Neural cell (in vitro differentiated cells): ENCODE measurements around the gene PLBD2. TPM values are rescaled to one million over a fixed set of nuclear protein-coding genes. Genes with fewer than 3 reads are reported as not detected.

Experiments
- H2AFZ ChIP-seq: fragments of 200-600, 300-800 bp; sonication (generic), shearing (Covaris generic); 2 replicates; pipeline ENCODE4 v1.6.0; 2014; ENCODE audit warnings: low read depth, mild to moderate bottlenecking, antibody characterized with exemption, low read length, moderate library complexity
- H3F3A ChIP-seq: fragments of 200-600 bp; shearing (Covaris generic); 2 replicates; pipeline ENCODE4 v1.6.1; 2016; ENCODE audit warnings: mild to moderate bottlenecking, moderate library complexity, mixed read lengths, antibody characterized with exemption, low read length; ENCODE audit not compliant: insufficient read depth, poor library complexity, severe bottlenecking
- H3K27ac ChIP-seq: fragments of 200-600, 300-800 bp; sonication (generic), shearing (Covaris generic); 2 replicates; pipeline ENCODE4 v1.5.1; 2014; ENCODE audit warnings: mild to moderate bottlenecking, low read length, moderate library complexity
- H3K27me3 ChIP-seq: fragments of 300-800, 200-600 bp; sonication (generic), shearing (Covaris generic); 2 replicates; pipeline ENCODE4 v1.6.0; 2014; ENCODE audit warnings: mild to moderate bottlenecking, low read depth, low read length, moderate library complexity; ENCODE audit not compliant: insufficient read depth
- H3K36me3 ChIP-seq: fragments of 300-800, 200-600 bp; sonication (generic), shearing (Covaris generic); 2 replicates; pipeline ENCODE4 v1.5.1; 2014; ENCODE audit warnings: mild to moderate bottlenecking, antibody characterized with exemption, low read length, moderate library complexity; ENCODE audit not compliant: insufficient read depth
- H3K4me2 ChIP-seq: fragments of 300-800, 200-600 bp; sonication (generic), shearing (Covaris generic); 2 replicates; pipeline ENCODE4 v1.6.0; 2014; ENCODE audit warnings: mild to moderate bottlenecking, low read length
- H3K4me3 ChIP-seq: fragments of 300-800, 200-600 bp; sonication (generic), shearing (Covaris generic); 2 replicates; pipeline ENCODE4 v1.5.1; 2014; ENCODE audit warnings: mild to moderate bottlenecking, low read length, moderate library complexity
- H3K79me2 ChIP-seq: fragments of 200-600 bp; shearing (Covaris generic); replicated peaks from 2 replicates; pipeline ENCODE4 v1.6.0; 2014; ENCODE audit warnings: mild to moderate bottlenecking, low read length, moderate library complexity; ENCODE audit not compliant: insufficient read depth
- H3K9ac ChIP-seq: fragments of 300-800, 200-600 bp; sonication (generic), shearing (Covaris generic); 2 replicates; pipeline ENCODE4 v1.6.1; 2016; ENCODE audit warnings: mild to moderate bottlenecking, low read length, mixed read lengths
- H3K9me2 ChIP-seq: fragments of 200-600 bp; shearing (Covaris generic); 2 replicates; pipeline ENCODE4 v1.6.1; 2016; ENCODE audit warnings: mild to moderate bottlenecking, low read length, mixed read lengths; ENCODE audit not compliant: insufficient read depth
- H3K9me3 ChIP-seq: fragments of 200-600, 300-800 bp; sonication (generic), shearing (Covaris generic); 2 replicates; pipeline ENCODE4 v1.6.1; 2016; ENCODE audit warnings: mild to moderate bottlenecking, mixed run types, low read length, moderate library complexity, mixed read lengths
- H4K20me1 ChIP-seq: fragments of 200-600 bp; shearing (Covaris generic); 2 replicates; pipeline ENCODE4 v1.6.1; 2016; ENCODE audit warnings: mild to moderate bottlenecking, mixed run types; ENCODE audit not compliant: insufficient read depth
- CTCF ChIP-seq: fragments of 450-650 bp; IDR thresholded peaks from 2 replicates; pipeline ENCODE4 v1.5.1; 2014; ENCODE audit warnings: antibody characterized with exemption, mild to moderate bottlenecking, moderate library complexity; ENCODE audit not compliant: poor library complexity, severe bottlenecking
- EP300 ChIP-seq: fragments of 450-650 bp; conservative IDR thresholded peaks from 2 replicates; pipeline ENCODE4 v1.6.1; 2014; ENCODE audit warnings: antibody characterized with exemption, mild to moderate bottlenecking, moderate library complexity; ENCODE audit not compliant: poor library complexity, severe bottlenecking
- EZH2 ChIP-seq: fragments of 200-600, 300-800 bp; shearing (Covaris generic), sonication (generic); IDR thresholded peaks from 2 replicates; pipeline ENCODE4 v1.6.1; 2014; ENCODE audit warnings: antibody characterized with exemption, low read length, borderline replicate concordance, mild to moderate bottlenecking; ENCODE audit not compliant: insufficient read depth, poor library complexity, severe bottlenecking
- MXI1 ChIP-seq: fragments of 450-650 bp; conservative IDR thresholded peaks from 2 replicates; pipeline ENCODE4 v1.6.1; 2014; ENCODE audit warnings: antibody characterized with exemption, mild to moderate bottlenecking; ENCODE audit not compliant: poor library complexity, severe bottlenecking
- POLR2AphosphoS5 ChIP-seq: IDR thresholded peaks from 2 replicates; pipeline ENCODE4 v1.6.1; 2012
- RAD21 ChIP-seq: fragments of 450-650 bp; conservative IDR thresholded peaks from 2 replicates; pipeline ENCODE4 v1.6.1; 2014; ENCODE audit warnings: antibody characterized with exemption, mild to moderate bottlenecking, moderate library complexity
- REST ChIP-seq: IDR thresholded peaks from 2 replicates; pipeline ENCODE4 v1.6.1; 2012; ENCODE audit warnings: borderline replicate concordance
- SMC3 ChIP-seq: fragments of 450-650 bp; conservative IDR thresholded peaks from 2 replicates; pipeline ENCODE4 v1.6.1; 2014; ENCODE audit warnings: antibody characterized with exemption, mild to moderate bottlenecking, moderate library complexity; ENCODE audit not compliant: poor library complexity
- TAF1 ChIP-seq: IDR thresholded peaks from 2 replicates; pipeline ENCODE4 v1.6.1; 2012; ENCODE audit warnings: low read depth
- polyA plus RNA-seq: library from polyadenylated mRNA; depleted of rRNA; stranded (reverse); fragments of >200 nt; gene quantifications from 2 replicates; pipeline ENCODE4 v1.2.3, GENCODE V29; 2014

The PLBD2 gene
- polyA plus RNA-seq, 1 donor from 2014 or later, result 4.8 TPM

- Histone ChIP-seq H3K4me2 (no peak overlapping the region), H3K9ac (no peak overlapping the region), H3K27me3 (no peaks in the 10 kb centered on the region), H2AFZ (no peak overlapping the region), H3K9me2 (no peaks in the 10 kb centered on the region), H3K9me3 (no peaks in the 10 kb centered on the region), H3K36me3 (no peaks in the 10 kb centered on the region), H4K20me1 (no peaks in the 10 kb centered on the region), H3K27ac (no peak overlapping the region), H3K4me3 (no peak overlapping the region), H3K79me2 (no peaks in the 10 kb centered on the region), H3F3A (no peaks in the 10 kb centered on the region)
- no peak for TF ChIP-seq RAD21
- no peak for TF ChIP-seq SMC3
- TF ChIP-seq MXI1, result no peak
- TF ChIP-seq CTCF, result no peak
- no peak for TF ChIP-seq EP300
- no peak for TF ChIP-seq TAF1
- TF ChIP-seq EZH2, result no peak
- no peak for TF ChIP-seq REST
- TF ChIP-seq POLR2AphosphoS5, result no peak
Observed at GRCh38 chr12:113365639-113366395, 7.4 kb downstream of the PLBD2 start.

- no peaks in the 10 kb centered on the region for H3K79me2 ChIP-seq
- H3K36me3 ChIP-seq, result no peaks in the 10 kb centered on the region
- no peak overlapping the region for H3K9ac ChIP-seq
- no peak overlapping the region for H3K4me3 ChIP-seq
- H3K9me3 ChIP-seq, result no peaks in the 10 kb centered on the region
- no peaks in the 10 kb centered on the region for H3K27me3 ChIP-seq
- H2AFZ ChIP-seq, result no peak overlapping the region
- H3K4me2 ChIP-seq, result no peak overlapping the region
- no peaks in the 10 kb centered on the region for H4K20me1 ChIP-seq
- TF ChIP-seq EZH2, result no peak
- TF ChIP-seq TAF1, result no peak
- no peak for TF ChIP-seq MXI1
- no peak for TF ChIP-seq EP300
- TF ChIP-seq POLR2AphosphoS5, result no peak
- TF ChIP-seq SMC3, result no peak
- no peak for TF ChIP-seq CTCF
- no peak for TF ChIP-seq RAD21
- no peak for TF ChIP-seq REST
- H3K27ac ChIP-seq, result no peak overlapping the region
- H3K9me2 ChIP-seq, result no peaks in the 10 kb centered on the region
- no peaks in the 10 kb centered on the region for H3F3A ChIP-seq
Observed at GRCh38 chr12:113366827-113367226, 8.4 kb downstream of the PLBD2 start.
